GM19468 (cell line): ENCODE results near the gene PRSS36.
"Not testable (repeated sequence)": the region's sequence is repeated elsewhere in the genome, so short reads cannot be mapped to it uniquely, and the experiment has no call there.

Experiments used
- ATAC-seq: cut with Tn5 transposase; IDR thresholded peaks from one replicate; pipeline ENCODE4 v1.9.1; 2021; ENCODE audit warnings: mild to moderate bottlenecking, moderate library complexity, moderate number of reproducible peaks; ENCODE audit not compliant: unreplicated experiment; ENCODE audit errors: extremely low read depth

PRSS36 gene

DNA sequence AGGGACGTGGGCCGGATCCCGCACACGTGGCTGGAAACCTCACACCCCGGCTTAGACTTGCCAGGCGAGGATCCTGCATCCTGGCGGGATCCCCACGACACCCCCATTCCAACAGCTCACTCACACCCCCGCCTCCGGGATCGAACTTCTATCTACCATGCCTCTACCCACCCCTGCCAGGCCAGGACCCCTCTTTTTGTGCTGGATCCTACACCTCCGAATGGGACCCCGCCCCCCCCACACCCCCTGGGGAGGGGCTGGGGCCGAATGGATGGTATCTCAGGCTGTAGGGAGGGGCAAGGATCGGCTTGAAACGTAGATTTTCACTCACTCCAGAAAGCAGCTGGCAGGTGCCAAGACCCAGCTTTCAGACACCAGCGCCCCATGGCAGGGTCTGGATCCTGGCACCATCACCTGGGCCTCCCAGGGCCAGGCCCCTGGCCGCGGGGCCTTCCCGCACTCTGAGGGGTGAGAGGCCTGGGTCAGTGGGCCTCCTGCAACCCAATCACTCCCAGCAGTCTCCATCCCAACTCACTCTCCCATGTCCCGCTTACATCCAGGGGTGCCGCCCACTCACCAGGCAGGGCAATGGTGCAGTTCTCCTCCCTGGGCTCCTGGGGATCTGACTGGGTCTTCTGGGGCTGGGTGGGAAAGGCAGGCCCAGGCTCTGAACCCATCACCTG lies 6.7 kb downstream of the PRSS36 start:
- ATAC-seq = no peak

DNA sequence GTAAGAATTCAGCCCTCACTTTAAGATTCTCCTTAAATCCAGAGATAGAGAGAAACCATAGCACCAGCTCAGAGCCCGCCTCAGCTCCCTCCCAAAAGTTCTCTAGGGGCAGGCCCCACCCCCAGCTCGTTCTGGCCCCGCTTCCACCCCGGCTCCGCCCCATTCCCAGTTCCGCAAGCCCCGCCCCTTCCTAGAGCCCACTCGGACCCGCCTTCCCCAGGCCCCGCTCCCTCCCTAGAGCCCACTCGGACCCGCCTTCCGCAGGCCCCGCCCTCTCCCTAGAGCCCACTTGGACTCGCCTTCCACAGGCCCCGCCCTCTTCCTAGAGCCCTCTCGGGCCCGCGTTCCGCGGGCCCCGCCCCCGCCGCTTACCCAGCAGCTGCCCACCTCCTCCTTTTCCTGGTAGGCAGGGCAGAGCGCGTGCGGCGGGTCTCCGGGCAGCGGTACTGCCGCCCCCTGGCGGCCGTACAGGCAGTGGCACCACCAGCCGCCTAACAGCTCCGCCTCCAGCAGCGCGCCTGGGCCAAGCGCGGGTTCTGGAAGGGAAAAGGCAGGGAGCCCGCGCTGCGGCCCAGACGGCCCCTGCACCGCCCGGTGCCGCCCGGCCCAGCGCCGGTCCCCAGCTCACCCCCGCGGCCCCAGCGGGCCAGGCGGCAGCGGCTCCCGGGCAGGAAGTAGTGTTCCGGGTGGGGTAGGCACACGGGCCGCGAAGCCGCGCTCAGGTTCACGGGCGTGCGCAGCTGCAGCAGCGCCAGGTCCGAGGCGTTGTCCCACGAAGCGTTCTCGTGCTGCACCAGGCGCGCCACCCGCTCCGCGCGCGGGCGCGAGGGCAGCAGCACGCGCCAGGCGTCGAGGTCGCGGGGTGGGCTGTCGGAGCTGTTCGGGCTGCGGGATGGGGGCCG lies 7.5 kb downstream of the PRSS36 start:
- peak; percentile 89 for ATAC-seq

DNA sequence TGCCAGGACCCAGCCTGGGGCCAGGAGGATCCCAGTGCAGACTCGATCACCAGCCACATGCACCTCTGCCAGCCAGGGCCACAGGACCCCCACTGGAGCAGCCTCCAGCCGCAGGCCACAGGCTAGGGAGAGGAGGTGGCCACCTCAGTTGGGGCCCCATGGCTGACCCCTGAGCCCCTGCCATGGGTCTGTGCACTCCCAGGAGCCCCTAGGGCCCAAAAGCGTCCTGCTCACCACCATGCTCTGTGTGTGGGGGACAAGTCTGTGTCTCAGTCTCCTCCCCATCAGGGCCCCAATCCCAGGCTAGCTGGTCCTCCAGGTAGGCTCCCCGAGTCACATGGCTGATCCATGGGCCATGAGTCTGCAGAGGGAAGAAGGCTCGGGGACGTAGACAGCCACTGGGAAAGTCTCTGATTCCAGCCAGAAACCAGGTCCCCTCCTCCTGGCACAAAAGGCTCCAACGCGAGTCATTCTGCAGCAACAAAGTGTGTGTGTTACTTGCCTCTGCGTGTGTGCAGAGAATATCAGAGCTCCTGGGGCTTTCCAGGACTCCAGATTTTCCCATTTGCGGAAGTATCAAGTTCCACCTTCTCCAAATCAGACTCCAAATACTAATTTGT lies 8.3 kb downstream of the PRSS36 start:
- ATAC-seq = no peak

DNA sequence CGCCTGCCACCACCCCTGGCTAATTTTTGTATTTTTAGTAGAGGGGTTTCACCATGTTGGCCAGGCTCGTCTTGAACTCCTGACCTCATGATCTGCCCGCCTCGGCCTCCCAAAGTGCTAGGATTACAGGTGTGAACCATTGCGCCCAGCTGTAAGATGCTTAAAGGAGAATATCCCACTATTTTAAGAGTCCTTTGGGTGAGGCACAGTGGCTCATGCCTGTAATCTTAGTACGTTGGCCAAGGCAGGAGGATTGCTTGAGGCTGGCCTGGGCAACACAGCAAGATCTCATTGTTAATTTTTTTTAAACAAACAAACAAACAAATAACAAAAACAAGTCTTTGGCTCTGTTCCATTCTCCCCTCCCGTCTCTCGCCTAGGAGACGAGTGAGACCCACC lies 8.8 kb downstream of the PRSS36 start:
- ATAC-seq = not testable (repeated sequence)

DNA sequence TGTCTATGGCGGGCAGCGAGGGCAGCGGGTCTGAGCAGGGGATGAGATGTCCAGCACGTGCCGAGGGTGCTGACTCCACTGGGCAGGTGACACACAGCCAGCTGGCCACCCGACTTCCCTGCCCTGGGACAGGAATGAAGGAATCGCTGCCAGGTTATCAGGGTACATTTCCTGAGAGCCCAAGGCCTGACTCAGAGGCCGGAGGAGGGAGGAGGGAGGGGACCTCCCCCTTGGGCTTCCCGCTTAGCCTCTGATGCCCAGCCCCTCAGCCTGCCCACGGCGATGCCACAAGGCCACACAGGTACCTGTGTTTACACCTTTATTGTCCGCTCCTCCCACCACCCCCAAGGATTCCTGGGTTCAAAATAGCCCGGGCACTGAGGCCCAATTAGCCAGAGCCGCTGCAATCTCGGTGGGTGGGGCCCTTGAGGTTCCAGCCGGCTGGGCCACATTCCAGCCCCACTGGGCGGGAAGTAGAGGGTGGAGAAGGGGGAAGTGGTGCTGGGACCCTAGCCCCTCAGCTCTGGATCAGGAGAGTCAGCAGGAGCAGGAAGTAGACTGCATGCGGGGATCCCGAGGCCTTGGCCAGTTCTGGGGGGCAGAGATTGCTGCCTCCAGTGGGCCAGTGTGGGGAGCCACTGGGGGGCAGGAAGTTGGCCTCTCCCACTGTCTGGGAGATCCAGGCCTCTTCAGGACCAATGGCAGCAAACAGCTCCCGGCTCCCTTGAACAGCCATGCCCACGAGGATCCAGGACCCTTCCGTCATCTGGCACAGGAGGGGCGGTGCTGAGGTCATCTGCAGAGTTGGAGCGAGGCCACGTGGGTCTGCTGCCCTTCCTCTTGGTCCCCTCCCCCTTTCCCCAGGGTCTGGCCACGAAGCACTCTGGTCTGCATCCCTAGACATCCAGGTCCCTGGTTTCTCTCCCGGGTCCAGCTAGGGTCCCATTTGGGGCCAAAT lies 11.0 kb downstream of the PRSS36 start:
- ATAC-seq = no peak

DNA sequence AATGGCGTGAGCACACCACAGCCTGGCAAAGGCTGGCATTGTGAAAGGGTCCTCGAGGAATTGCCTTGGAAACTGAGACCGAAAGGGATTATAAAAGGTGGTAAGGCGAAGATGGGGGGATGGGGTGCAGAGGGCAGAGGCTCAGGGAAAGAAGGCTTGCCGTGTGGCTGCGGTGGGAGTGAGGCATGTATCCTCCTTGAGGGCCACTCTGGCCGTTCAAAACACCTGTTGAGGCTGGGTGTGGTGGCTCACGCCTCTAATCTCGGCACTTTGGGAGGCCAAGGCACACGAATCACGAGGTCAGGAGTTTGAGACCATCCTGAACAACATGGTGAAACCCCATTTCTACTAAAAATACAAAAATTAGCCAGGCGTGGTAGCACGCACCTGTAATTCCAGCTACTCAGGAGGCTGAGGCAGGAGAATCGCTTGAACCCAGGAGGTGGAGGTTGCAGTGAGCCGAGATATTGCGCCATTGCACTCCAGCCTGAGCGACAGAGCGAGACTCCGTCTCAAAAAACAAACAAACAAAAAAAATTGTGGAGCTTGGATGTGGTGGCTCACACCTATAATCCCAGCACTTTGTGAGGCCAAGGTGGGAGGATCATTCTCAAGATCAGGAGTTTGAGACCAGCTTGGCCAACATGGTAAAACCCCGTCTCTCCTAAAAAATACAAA lies 12.9 kb downstream of the PRSS36 start:
- not testable (repeated sequence) for ATAC-seq

DNA sequence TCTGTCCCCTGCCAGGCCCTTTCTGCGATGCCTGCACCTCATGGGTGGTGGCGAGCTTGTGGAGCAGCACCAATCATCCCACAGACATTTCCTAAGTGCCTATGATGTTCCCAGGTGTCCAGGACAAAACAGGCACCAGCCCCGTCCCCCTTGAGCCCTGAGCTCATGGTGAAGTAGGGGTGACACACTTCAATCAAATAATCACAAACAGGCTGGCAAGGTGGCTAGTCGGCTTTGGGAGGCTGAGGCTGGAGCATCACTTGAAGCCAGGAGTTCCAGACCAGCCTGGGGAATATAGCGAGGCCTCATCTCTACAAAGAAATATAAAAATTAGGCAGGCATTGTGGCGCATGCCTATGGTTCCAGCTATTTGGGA lies 13.6 kb downstream of the PRSS36 start:
- no peak for ATAC-seq

DNA sequence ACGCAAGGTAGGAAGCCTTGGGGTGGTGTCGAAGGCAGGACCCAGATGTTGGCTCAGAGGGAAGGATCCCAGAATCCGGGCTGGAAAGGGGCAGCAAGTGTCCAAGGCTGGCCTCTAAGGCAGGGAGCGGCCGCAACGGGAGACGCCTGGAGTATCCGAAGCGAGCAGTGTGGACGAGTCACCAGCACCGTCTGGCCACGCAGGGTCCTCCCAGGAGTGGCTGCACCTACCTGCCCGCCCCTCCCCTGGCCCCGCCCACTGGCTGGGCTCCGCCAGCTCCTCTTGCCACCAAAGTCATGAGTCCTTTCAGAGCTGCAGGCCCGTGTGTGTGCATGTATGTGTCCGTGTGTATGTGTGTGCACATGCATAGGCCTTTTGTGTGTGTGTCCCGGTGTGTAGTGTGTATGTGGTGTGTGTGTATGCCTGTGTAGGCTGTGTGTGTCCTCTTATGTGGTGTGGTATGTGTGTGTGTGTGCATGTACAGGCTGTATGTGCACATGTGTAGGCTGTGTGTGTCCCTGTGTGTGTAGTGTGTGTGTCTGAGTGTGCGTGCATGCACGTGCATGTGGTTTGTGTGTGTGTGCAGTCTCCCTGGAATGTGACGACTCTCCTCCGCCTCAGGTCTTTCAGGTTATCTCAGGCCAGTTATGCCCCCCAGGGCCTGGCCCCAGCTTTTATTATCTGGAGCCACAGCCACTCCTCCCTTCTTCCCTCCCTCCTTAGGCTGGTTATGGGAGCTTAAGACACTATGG lies 14.2 kb downstream of the PRSS36 start, which contains the start of gene PRSS8:
TSS of gene PRSS8 (minus strand) at position 193 of the 752 bp plus-strand sequence. CDS start 229 bp downstream, outside the sequence.
- ATAC-seq = no peak

DNA sequence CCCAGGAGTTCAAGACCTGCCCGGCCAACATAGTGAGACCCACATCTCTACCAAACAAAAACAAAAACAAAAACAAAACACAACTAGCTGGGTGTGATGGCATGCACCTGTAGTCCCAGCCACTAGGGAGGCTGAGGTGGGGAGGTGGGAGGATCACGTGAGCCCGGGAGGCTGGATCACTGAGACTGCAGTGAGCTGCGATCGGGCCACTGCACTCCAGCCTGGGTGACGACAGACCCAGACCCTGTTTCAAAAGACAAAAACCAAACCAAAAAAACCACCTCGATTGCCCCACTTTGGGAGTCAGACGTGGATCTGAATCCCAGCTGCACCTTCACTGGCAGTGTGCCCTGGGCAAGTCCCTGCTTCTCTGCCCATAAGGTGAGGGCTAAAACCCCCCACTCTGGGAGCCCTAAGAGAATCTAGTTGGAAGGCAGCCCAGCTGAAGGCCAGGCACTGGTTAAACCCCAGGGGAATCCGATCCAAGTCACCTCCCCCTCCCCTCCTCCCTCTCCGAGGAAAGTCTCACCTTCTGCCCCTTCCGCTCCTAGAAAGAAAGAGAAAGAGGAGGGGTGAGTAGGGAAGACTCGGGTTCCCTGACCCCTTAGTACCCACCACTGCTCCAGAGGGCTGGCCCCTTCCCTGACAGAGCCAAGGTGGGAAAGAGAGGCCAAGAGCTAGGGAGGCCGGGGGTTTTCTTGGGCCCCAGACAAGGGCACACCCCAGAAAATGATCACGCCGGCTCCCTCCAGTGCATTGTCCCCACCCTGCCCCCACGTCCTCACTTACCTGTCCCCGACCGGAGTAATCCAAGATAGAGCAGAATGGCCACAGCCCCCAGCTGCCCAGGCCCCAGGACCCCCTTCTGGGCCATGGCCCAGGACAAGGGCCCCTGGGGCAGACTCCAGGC lies 15.0 kb downstream of the PRSS36 start:
- no peak for ATAC-seq

DNA sequence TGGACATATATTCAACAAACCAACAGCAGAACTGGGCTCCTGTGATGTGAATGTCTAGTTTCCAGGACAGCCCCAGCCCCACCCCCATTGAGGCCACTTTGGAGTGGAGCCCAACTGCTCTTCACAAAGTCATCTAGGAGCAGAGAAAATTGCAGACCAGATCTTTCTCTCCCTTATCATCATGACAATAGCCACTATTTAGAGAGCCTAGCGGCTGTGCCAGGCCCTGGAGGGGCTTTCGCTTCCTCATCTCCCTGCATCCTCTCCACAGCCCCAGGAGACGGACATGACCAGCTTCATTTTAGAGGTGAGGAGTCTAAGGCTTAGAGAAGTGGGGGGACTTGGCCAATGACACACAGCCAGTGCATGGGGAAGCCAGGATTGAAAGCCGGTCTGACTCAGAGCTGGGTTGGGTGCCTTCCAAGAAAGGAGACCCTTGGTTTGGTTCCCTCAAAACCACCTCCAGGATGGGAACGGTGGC lies 15.7 kb downstream of the PRSS36 start:
- ATAC-seq = no peak

DNA sequence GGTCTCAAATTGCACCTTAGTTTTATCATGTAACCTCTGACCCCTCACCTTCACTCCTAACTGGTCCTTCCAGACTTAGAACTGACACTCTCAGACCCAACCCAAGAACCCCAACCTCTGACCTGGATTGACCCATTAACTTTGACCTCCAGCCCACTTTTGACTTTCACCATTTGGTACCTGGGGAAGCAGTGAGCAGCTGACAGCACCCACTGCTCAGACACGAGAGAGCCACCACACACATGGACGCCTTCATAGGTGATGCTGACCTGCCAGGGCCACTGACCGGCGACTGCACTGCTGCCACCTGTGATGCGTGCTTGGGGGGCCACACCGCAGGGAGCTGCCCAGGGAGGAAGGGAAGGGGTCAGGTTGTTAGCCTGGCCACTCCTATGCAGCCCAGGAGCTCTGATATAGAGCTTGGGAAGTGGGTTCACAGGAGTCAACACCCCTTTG lies 16.8 kb downstream of the PRSS36 start:
- no peak for ATAC-seq

DNA sequence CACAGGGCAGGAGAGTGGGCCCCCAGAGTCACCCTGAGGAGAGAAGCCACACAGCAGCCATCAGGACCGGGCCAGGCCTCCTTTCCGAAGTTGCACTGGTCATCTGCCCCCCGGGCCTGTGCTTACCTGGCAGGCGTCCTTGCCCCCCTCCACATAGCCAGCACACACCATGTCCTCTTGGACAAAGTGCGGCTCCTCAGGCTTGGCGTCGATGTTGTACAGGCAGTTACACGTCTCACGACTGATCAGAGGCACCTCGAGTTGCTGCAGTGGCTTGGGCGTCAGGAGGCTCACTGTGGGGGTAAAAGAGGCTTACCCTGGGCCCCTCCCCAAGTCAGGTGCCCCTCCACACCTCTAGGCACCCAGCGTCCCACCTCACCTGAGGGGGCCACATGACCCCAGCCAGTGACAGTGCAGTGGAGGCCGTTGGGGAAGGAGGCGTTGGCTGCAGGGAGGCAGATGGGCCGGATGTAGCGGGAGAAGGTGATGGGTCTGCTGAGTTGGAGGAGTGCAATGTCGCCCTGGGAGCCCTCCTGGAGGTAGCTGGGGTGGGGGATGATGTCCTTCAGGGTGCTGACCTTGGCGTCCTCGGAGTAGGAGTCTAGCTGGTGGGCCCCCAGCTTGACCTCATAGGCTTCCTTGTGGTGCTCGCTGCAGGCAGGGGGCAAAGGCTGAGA lies 17.4 kb downstream of the PRSS36 start:
- ATAC-seq = no peak

DNA sequence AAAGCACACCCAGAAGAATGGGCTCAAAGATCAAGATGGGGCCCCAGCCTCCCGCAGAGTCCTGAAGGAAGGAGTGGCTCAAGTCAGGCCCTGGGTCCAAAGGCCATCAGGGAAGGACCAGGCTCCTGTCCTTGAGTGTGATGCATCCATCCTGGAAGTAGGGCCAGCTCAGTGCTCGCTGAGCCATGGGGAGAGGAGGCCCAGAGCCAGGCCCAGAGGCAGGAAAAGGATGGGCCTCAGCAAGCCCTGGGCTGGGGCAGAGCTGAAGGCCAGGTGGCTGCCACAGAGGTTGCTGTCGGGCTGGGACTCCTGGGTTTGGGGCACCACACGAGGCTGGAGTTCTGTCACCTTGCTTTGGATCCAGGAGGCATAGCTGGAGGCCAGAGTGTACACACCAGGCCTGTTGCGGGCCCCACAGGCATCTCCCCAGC lies 18.0 kb downstream of the PRSS36 start:
- no peak for ATAC-seq

DNA sequence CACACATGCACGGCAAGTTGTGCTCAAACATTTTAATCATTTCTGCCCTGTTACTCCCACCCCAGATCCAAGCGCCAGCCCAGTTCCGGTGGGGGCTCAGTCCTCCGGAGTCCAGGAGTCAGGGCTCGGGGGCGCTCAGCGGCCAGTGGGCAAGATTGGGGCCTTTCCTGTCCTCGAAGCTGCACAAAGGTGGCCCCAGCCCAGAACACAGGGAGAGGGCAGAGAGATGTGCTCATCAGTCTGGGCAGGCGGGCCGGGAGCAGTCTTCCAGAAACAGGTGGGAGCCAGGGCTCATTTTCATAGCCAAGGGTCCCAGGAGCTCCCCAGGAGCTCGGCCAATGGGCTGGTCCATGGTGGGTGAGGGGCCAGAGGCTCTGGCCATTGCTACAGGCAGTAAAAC lies 18.4 kb downstream of the PRSS36 start:
- no peak for ATAC-seq

DNA sequence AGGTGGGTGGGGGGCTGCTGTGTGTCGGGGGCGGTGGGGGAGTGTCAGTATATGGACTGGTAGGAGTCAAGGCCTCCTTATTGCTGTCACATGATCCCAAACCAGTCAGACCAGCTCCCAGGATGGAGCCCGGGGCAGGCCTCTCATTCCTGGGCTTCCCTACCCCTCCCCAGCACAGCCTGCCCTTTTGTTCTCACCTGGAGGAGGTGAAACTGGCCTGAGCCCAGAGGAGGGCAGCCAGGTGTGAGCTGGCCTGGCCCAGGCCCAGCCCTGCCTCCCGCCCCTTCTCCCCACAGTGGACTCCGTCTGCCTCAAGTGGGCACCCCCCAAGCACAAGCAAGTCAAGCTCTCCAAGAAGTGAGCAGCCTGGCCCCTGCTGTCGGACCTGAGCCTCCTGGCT lies 19.0 kb downstream of the PRSS36 start:
- no peak for ATAC-seq

DNA sequence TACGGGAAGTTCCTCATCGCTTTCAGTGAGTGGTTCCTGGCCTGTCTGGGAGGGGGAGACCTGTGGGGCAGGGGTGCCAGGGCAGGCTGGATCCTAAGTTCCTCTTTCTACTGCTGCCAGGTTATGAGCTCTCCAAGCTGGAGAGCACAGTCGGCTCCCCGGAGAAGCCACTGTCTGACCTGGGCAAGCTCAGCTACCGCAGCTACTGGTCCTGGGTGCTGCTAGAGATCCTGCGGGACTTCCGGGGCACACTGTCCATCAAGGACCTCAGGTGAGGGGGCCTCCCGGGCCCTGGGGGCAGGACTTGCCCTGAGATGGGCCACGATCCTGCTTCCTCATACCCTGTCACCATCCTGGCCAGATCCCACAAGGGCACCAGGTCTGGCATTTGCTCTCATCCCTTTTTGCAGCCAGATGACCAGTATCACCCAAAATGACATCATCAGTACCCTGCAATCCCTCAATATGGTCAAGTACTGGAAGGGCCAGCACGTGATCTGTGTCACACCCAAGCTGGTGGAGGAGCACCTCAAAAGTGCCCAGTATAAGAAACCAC lies 19.5 kb downstream of the PRSS36 start:
- ATAC-seq = no peak
